ENCODE results near the gene INCA1.

INCA1 gene

GRCh38 chr17:4999430-5000093 is 2.2 kb upstream of the INCA1 start:
- DNase-seq (ENCODE audit: low spot score in 2 of 2) (no peak), ATAC-seq (replicated peaks; ENCODE audit: extremely low read depth, poor library complexity, severe bottlenecking) (no peak)
- peak overlapping the region; percentile 82 for H3K27ac Mint-ChIP-seq (ENCODE audit: low read depth)
- H3K4me3 Mint-ChIP-seq = peak overlapping the region; percentile 86
- peaks cover 27% of the 10 kb centered on the region for H3K36me3 Mint-ChIP-seq (ENCODE audit: insufficient read depth)
- peaks cover 39% of the 10 kb centered on the region for H3K4me1 Mint-ChIP-seq
- H3K27me3 Mint-ChIP-seq = no peaks in the 10 kb centered on the region
- no peaks in the 10 kb centered on the region for H3K9me3 Mint-ChIP-seq

DNA sequence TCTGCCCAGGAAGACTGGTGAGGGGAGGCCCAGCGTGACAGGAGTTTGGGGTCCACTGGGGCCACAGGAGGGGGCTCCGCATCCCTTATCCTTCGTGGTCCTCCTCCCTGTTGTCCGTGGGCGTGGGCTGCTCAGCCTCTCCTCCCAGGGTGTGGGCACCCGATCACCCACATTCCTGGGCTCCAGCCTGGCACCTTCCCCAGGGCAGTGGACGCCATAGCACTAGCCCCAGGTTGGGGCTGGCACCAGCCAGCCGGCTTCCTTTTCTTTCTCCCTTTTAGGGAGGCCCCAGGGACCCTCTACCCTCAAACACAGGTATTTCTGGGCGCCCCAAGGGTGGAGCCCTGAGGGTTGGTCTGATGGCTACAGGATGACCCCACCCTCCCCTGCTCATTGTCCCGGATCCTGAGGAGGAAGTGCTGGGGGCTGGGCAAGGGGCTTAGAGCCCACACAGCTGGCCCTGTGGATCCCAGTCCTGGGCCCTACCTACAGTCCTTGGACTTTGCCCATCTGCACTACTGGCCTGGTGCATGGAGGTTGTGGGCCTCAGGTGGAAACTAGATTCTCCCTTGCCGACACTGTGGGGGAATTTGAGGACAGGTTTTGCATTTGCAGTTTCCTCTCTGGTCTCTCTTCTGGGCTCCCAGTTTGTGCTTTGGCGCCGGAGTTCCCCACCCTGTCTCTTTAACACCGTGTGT is 1.6 kb upstream of the INCA1 start:
- Mint-ChIP-seq H3K4me1 (peaks cover 39% of the 10 kb centered on the region), H3K4me3 (peak overlapping the region; percentile 86), H3K9me3 (no peaks in the 10 kb centered on the region), H3K27ac (ENCODE audit: low read depth) (peak overlapping the region; percentile 82), H3K36me3 (ENCODE audit: insufficient read depth) (peaks cover 20% of the 10 kb centered on the region), H3K27me3 (no peaks in the 10 kb centered on the region)
- DNase-seq (ENCODE audit: low spot score in 2 of 2) = no peak
- no peak for ATAC-seq (replicated peaks; ENCODE audit: extremely low read depth, poor library complexity, severe bottlenecking)

DNA sequence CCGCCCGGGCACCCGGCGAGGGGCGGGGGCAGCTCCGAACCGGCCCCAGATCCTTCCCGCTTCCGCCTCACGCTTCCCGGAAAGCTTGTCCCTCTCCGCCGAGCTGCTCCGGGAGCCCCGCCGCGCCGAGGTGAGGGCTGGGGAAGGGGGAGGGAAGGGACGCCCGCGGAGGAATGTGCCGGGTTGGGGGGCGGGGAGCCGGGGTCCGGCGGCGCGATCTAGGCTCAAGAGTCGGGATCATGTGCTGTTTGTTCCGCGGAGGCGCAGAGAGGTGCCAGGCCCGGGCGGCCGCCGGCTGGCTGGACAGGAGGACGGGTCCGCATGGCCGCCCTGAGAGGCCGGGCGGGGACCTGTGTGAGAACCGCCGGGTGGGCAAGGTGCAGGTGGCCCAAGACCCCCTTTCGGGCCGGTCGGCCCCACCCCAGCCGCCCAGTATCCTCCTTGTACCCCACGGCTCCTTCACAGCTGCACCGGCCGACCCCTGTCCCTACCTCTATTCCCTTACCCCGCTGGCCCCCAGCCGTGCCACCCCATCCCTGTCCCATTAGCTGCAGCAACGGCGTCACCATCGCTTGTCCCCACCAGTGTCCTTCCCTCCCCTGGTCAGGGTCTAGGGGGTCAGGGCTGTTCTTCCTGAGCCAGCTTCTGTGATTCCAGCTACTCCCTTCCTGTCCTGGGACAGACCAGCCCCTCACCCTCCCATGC is 857 bp upstream of the INCA1 start:
- no peak for DNase-seq (ENCODE audit: low spot score in 2 of 2)
- Mint-ChIP-seq H3K4me1 (peaks cover 39% of the 10 kb centered on the region), H3K4me3 (peak overlapping the region; percentile 86), H3K27me3 (no peaks in the 10 kb centered on the region), H3K27ac (ENCODE audit: low read depth) (peak overlapping the region; percentile 82), H3K9me3 (no peaks in the 10 kb centered on the region), H3K36me3 (ENCODE audit: insufficient read depth) (peaks cover 17% of the 10 kb centered on the region)
- no peak for ATAC-seq (replicated peaks; ENCODE audit: extremely low read depth, poor library complexity, severe bottlenecking)

DNA sequence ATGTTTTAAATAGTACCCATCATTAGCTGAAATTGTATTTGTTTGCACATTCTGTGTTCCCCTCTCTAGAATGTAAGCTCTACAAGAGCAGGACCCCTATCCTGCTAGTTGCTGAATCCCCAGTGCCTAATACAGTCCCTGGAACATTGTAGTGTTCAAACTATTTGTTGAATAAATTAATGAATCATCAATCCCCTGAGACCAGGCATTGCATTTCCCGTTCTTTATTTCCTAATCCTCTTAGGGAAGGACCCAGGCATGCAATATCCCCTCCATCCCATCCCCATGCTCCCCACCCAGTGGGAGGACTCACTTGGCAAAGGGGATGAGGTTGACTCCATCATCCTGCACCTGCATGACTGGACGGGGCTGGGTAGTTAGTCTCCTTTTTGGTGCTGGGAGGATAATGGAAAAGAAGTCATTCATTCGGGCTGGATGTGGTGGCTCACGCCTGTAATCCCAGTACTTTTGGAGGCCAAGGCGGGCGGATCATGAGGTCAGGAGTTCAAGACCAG is 3.2 kb downstream of the INCA1 start:
- ATAC-seq (replicated peaks; ENCODE audit: extremely low read depth, poor library complexity, severe bottlenecking) (no peak), DNase-seq (ENCODE audit: low spot score in 2 of 2) (no peak)
- H3K4me3 Mint-ChIP-seq = no peak overlapping the region
- H3K9me3 Mint-ChIP-seq = no peaks in the 10 kb centered on the region
- H3K27me3 Mint-ChIP-seq = no peaks in the 10 kb centered on the region
- H3K27ac Mint-ChIP-seq (ENCODE audit: low read depth) = no peak overlapping the region
- peaks cover 30% of the 10 kb centered on the region for H3K4me1 Mint-ChIP-seq
- peaks cover 8% of the 10 kb centered on the region for H3K36me3 Mint-ChIP-seq (ENCODE audit: insufficient read depth)

DNA sequence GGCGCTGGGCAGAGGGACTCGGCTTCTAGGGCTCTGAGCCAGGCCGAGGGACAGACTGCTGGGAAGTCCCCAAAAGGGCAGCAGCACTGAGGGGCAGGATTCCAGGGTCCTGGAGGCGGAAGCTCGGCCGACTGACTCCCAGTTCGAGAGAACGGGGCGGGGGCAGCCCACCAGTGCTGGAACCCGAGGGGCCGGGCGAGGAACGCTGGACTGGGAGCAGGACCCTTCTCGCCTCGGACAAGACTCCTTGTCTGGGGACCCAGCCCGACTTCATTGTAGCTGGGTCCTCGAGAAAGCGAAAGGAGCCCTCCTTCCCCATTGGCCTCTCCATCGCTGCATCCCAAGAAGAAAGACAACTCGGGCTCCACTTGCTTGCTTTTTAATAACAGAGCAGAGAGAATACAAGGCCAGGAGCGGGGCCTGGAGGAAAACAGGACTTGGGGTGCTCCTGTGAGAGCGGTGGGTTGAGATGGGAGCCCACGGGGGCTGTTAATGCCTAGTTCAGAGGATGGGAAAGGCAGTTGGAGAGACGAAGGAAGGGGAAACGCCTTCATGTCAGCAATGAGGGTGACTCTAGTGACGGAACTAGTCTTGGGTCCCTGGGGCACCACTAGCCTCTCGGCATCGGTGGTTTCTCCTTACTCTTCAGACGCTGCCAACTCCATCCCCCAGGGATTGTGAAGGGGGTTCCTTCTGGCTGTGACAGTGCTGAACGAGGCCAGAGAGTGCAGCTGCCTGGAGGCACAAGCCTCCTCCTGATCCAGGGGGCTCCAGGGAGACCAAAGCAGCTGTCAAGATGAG is 9.4 kb downstream of the INCA1 start:
- H3K36me3 Mint-ChIP-seq (ENCODE audit: insufficient read depth) = peaks cover 5% of the 10 kb centered on the region
- peaks cover 39% of the 10 kb centered on the region for H3K4me1 Mint-ChIP-seq
- ATAC-seq (replicated peaks; ENCODE audit: extremely low read depth, poor library complexity, severe bottlenecking) (peak; percentile 12), DNase-seq (ENCODE audit: low spot score in 2 of 2) (peak in 1 of 2 donors; percentile 16)
- H3K4me3 Mint-ChIP-seq = peak overlapping the region; percentile 91
- H3K27ac Mint-ChIP-seq (ENCODE audit: low read depth) = peak overlapping the region; percentile 88
- no peaks in the 10 kb centered on the region for H3K9me3 Mint-ChIP-seq
- H3K27me3 Mint-ChIP-seq = no peaks in the 10 kb centered on the region

DNA sequence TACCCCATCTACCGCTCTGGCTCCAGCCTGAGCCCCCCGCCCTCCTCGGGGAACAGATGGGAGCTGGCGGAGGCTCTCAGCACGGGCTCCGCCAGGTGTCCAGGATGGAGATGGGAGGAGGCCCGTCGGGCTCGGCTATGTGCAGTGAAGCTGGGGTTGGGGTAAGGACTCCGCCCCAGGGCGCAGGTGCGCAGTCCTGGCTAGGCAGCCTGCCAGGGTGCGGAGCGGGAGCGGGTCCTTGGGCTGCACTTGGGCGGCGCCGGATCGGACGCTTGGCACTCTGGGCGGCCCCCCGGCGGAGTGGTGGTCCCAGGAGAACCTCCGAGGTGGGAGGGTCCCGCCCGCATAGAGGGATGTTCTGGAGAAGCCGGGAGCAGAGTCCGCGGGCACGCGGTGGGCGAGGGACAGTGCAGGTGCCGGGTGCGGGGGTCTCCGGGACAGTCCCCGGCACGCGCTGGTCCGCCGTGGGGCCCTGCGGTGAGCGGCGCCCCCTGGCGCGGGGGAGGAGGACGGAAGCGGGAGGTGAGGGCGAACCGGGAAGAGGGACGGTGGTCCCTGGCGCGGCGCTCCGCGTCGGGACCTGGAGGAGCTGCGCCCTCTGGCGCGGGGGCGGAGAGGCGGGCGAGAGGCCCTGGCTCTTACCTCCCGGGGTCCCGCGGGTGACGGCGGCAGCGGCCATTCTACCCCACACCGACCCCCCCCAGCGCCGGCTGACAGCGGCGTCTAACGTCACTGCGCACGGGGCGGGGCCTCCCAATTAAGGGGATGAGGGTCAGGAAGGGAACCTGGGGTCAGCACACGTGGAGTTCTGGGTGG is 10.2 kb downstream of the INCA1 start, which contains the start of gene CAMTA2:
TSS of gene CAMTA2 (minus strand) at position 725 of the 816 bp plus-strand sequence. CDS start 1,453 bp downstream, outside the sequence.
- peaks cover 43% of the 10 kb centered on the region for H3K4me1 Mint-ChIP-seq
- no peaks in the 10 kb centered on the region for H3K27me3 Mint-ChIP-seq
- peak within 1 kb of the TSS; percentile 88 for H3K27ac Mint-ChIP-seq (ENCODE audit: low read depth)
- peaks cover 8% of the 10 kb centered on the region for H3K36me3 Mint-ChIP-seq (ENCODE audit: insufficient read depth)
- no peaks in the 10 kb centered on the region for H3K9me3 Mint-ChIP-seq
- peak; percentile 90 for ATAC-seq (replicated peaks; ENCODE audit: extremely low read depth, poor library complexity, severe bottlenecking)
- peak; percentile 69 to 72 for DNase-seq (ENCODE audit: low spot score in 2 of 2)
- peak within 1 kb of the TSS; percentile 91 for H3K4me3 Mint-ChIP-seq

- ATAC-seq (replicated peaks; ENCODE audit: extremely low read depth, poor library complexity, severe bottlenecking) = no peak
- H3K36me3 Mint-ChIP-seq (ENCODE audit: insufficient read depth) = peaks cover 9% of the 10 kb centered on the region
- peak overlapping the region; percentile 91 for H3K4me3 Mint-ChIP-seq
- H3K9me3 Mint-ChIP-seq = no peaks in the 10 kb centered on the region
- no peak for DNase-seq (ENCODE audit: low spot score in 2 of 2)
- H3K27me3 Mint-ChIP-seq = no peaks in the 10 kb centered on the region
- peak overlapping the region; percentile 88 for H3K27ac Mint-ChIP-seq (ENCODE audit: low read depth)
- peaks cover 49% of the 10 kb centered on the region for H3K4me1 Mint-ChIP-seq
Observed at GRCh38 chr17:4986403-4986802, 10.9 kb downstream of the INCA1 start.

DNA sequence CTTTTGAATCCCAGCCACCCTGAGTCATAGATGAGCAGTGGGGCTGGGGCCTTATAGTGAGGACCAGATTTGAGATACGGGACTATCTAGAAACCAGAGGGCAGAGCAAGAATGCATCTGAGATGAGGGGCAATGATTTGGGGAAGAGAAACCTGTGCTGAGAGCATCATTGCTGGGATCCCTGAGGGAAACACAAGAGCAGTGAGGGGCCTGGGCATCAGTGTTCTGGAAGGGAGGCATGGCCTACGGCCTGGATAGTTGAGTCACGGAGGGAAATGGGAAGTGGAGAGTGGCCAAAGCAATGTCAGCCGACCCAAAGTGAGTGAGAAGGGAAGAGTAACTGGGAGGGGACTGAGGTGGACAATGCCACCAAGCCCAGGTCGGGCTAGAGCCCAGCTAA is 15.0 kb downstream of the INCA1 start:
- peaks cover 19% of the 10 kb centered on the region for H3K36me3 Mint-ChIP-seq (ENCODE audit: insufficient read depth)
- H3K4me3 Mint-ChIP-seq = no peak overlapping the region
- H3K9me3 Mint-ChIP-seq = no peaks in the 10 kb centered on the region
- DNase-seq (ENCODE audit: low spot score in 2 of 2) = no peak
- no peak overlapping the region for H3K27ac Mint-ChIP-seq (ENCODE audit: low read depth)
- H3K27me3 Mint-ChIP-seq = no peaks in the 10 kb centered on the region
- ATAC-seq (replicated peaks; ENCODE audit: extremely low read depth, poor library complexity, severe bottlenecking) = no peak
- peaks cover 37% of the 10 kb centered on the region for H3K4me1 Mint-ChIP-seq

- peak overlapping the region; percentile 40 for H3K27ac Mint-ChIP-seq (ENCODE audit: low read depth)
- DNase-seq (ENCODE audit: low spot score in 2 of 2) (peak in 1 of 2 donors; percentile 41), ATAC-seq (replicated peaks; ENCODE audit: extremely low read depth, poor library complexity, severe bottlenecking) (no peak)
- no peaks in the 10 kb centered on the region for H3K9me3 Mint-ChIP-seq
- peaks cover 25% of the 10 kb centered on the region for H3K36me3 Mint-ChIP-seq (ENCODE audit: insufficient read depth)
- H3K4me1 Mint-ChIP-seq = peaks cover 24% of the 10 kb centered on the region
- no peak overlapping the region for H3K4me3 Mint-ChIP-seq
- no peaks in the 10 kb centered on the region for H3K27me3 Mint-ChIP-seq
Observed at GRCh38 chr17:4980644-4981216, 16.6 kb downstream of the INCA1 start.

DNA sequence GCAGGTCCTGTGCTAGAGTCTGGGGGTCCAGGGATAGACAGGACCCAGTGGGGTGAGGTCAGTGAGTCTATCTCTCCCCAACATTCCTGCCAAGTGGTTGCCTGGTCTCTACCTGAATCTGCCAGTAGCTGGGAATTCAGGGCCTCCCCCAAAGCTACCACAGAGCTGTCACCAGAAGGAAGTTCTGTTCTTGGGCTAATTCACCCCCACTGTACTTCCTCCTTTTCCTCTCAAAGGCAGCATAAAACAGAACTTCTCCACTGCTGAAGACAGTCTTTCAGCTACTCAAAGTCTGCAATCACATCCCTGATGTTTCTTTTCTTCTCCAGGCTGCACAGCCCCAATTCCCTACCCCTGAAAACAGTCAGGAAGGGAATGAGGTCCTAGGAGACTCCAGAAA is 18.6 kb downstream of the INCA1 start:
- Mint-ChIP-seq H3K4me1 (peaks cover 30% of the 10 kb centered on the region), H3K36me3 (ENCODE audit: insufficient read depth) (peaks cover 32% of the 10 kb centered on the region), H3K4me3 (no peak overlapping the region), H3K27ac (ENCODE audit: low read depth) (peak overlapping the region; percentile 68), H3K9me3 (no peaks in the 10 kb centered on the region), H3K27me3 (no peaks in the 10 kb centered on the region)
- no peak for ATAC-seq (replicated peaks; ENCODE audit: extremely low read depth, poor library complexity, severe bottlenecking)
- DNase-seq (ENCODE audit: low spot score in 2 of 2) = no peak

- no peak overlapping the region for H3K27ac Mint-ChIP-seq (ENCODE audit: low read depth)
- DNase-seq (ENCODE audit: low spot score in 2 of 2) (no peak), ATAC-seq (replicated peaks; ENCODE audit: extremely low read depth, poor library complexity, severe bottlenecking) (no peak)
- H3K27me3 Mint-ChIP-seq = no peaks in the 10 kb centered on the region
- H3K36me3 Mint-ChIP-seq (ENCODE audit: insufficient read depth) = peaks cover 33% of the 10 kb centered on the region
- H3K4me3 Mint-ChIP-seq = no peak overlapping the region
- peaks cover 11% of the 10 kb centered on the region for H3K4me1 Mint-ChIP-seq
- no peaks in the 10 kb centered on the region for H3K9me3 Mint-ChIP-seq
Observed at GRCh38 chr17:4974115-4974670, 23.1 kb downstream of the INCA1 start.
